DMS53 treated with DMSO at 0.1 percent for 48 hours (cell line): ENCODE measurements around the gene FOXN3.

Experiments used
- DNase-seq: peaks from one replicate; lab custom pipeline; 2025; ENCODE audit not compliant: unreplicated experiment; lab: John Stamatoyannopoulos, UW

Gene FOXN3

GRCh38 chr14:89384636-89385035, 32.4 kb downstream of the FOXN3 start:
- no peak for DNase-seq

GRCh38 chr14:89384023-89384422, 33.0 kb downstream of the FOXN3 start:
- no peak for DNase-seq

- DNase-seq: no peak
Measured at GRCh38 chr14:89382901-89383845, 33.9 kb downstream of the FOXN3 start.

- DNase-seq: no peak
Measured at GRCh38 chr14:89382487-89382886, 34.5 kb downstream of the FOXN3 start.

GRCh38 chr14:89379891-89380820, 36.9 kb downstream of the FOXN3 start:
- no peak for DNase-seq

- no peak for DNase-seq
Measured at GRCh38 chr14:89379006-89379405, 38.0 kb downstream of the FOXN3 start.

- DNase-seq: no peak
Measured at GRCh38 chr14:89378119-89378518, 38.9 kb downstream of the FOXN3 start.

- no peak for DNase-seq
Measured at GRCh38 chr14:89377544-89377943, 39.5 kb downstream of the FOXN3 start.

GRCh38 chr14:89374908-89375307, 42.1 kb downstream of the FOXN3 start:
- DNase-seq: no peak

- no peak for DNase-seq
Measured at GRCh38 chr14:89373185-89373584, 43.8 kb downstream of the FOXN3 start.

- DNase-seq: no peak
Measured at GRCh38 chr14:89372512-89372883, 44.5 kb downstream of the FOXN3 start.

- DNase-seq: no peak
Measured at GRCh38 chr14:89371585-89372511, 45.2 kb downstream of the FOXN3 start.

GRCh38 chr14:89370781-89371180, 46.3 kb downstream of the FOXN3 start:
- no peak for DNase-seq

GRCh38 chr14:89370381-89370780, 46.7 kb downstream of the FOXN3 start:
- no peak for DNase-seq

GRCh38 chr14:89369656-89370055, 47.4 kb downstream of the FOXN3 start:
- no peak for DNase-seq

GRCh38 chr14:89368490-89369477, 48.2 kb downstream of the FOXN3 start:
- peak; percentile 61 for DNase-seq

GRCh38 chr14:89367779-89368120, 49.3 kb downstream of the FOXN3 start:
- DNase-seq: no peak

GRCh38 chr14:89366864-89367778, 49.9 kb downstream of the FOXN3 start:
- no peak for DNase-seq
